GM12875 (cell line): ENCODE data around the gene KRI1.
A peak's percentile ranks its signal among the peaks of the same experiment; 100 is the strongest.

Source experiments
- H3K4me3 ChIP-seq: one replicate; pipeline ENCODE4 v1.5.1; 2011; ENCODE audit warnings: low read depth, low read length, control low read depth
- CTCF ChIP-seq: IDR thresholded peaks from 2 replicates; pipeline ENCODE4 v1.5.1; 2011; ENCODE audit warnings: low read depth, mild to moderate bottlenecking, control low read depth, inconsistent platforms, low read length, moderate library complexity, borderline replicate concordance; ENCODE audit not compliant: insufficient read depth

The KRI1 gene

GRCh38 chr19:10516064-10516385 is 49.8 kb downstream of the KRI1 start:
- H3K4me3 ChIP-seq, result no peak overlapping the region
- no peak for TF ChIP-seq CTCF

GRCh38 chr19:10514211-10515145 is 51.3 kb downstream of the KRI1 start:
- H3K4me3 ChIP-seq, result no peak overlapping the region
- peak; percentile 10; the same call in 1 of the 2 replicates for TF ChIP-seq CTCF

- no peak overlapping the region for H3K4me3 ChIP-seq
- TF ChIP-seq CTCF, result no peak
These were observed 52.6 kb downstream of the KRI1 start for GRCh38 chr19:10513223-10513622.

GRCh38 chr19:10510301-10510802 is 55.5 kb downstream of the KRI1 start:
- no peak overlapping the region for H3K4me3 ChIP-seq
- TF ChIP-seq CTCF, result peak; percentile 86

- no peak overlapping the region for H3K4me3 ChIP-seq
- TF ChIP-seq CTCF, result no peak
These were observed 57.1 kb downstream of the KRI1 start for GRCh38 chr19:10508707-10509106.

- no peak overlapping the region for H3K4me3 ChIP-seq
- TF ChIP-seq CTCF, result no peak
These were observed 57.8 kb downstream of the KRI1 start for GRCh38 chr19:10508036-10508435.
